Mesenchymal stem cell (in vitro differentiated cells and primary cell): ENCODE measurements around the gene TTC16.
A peak's percentile ranks its signal among the peaks of the same experiment; 100 is the strongest.

Source experiments
- DNase-seq: peaks from one replicate; pipeline ENCODE4 v3.0.0-alpha.2; 2013
- H2AFZ ChIP-seq: one replicate; pipeline ENCODE4 v1.6.1; 2013; ENCODE audit warnings: low read depth, mild to moderate bottlenecking, control low read depth, inconsistent platforms, low read length, moderate library complexity
- H2AK5ac ChIP-seq: 2 replicates; pipeline ENCODE4 v1.6.1; 2013; ENCODE audit warnings: low read length, moderate library complexity, mild to moderate bottlenecking, inconsistent platforms; ENCODE audit not compliant: severe bottlenecking
- H2BK120ac ChIP-seq: one replicate; pipeline ENCODE4 v1.6.1; 2013; ENCODE audit warnings: low read depth, mild to moderate bottlenecking, inconsistent platforms, low read length, moderate library complexity
- H2BK12ac ChIP-seq, 2 experiments: one replicate each; pipeline ENCODE4 v1.6.1; 2013; ENCODE audit warnings: inconsistent platforms in 2 of 2, low read length in 2 of 2, mild to moderate bottlenecking in 2 of 2, moderate library complexity in 2 of 2, control low read depth in 1 of 2
- H2BK15ac ChIP-seq: one replicate; pipeline ENCODE4 v1.6.1; 2013; ENCODE audit warnings: mild to moderate bottlenecking, low read depth, inconsistent platforms; ENCODE audit not compliant: poor library complexity, severe bottlenecking
- H2BK5ac ChIP-seq: 2 replicates; pipeline ENCODE4 v1.6.1; 2013; ENCODE audit warnings: low read depth, mild to moderate bottlenecking, low read length, control low read depth, inconsistent platforms; ENCODE audit not compliant: poor library complexity, severe bottlenecking
- H3K14ac ChIP-seq, 2 experiments: one replicate each; pipeline ENCODE4 v1.6.1; 2013; ENCODE audit warnings: inconsistent platforms in 2 of 2, low read length in 2 of 2, control low read depth in 1 of 2, mild to moderate bottlenecking in 1 of 2, moderate library complexity in 1 of 2
- H3K18ac ChIP-seq, 2 experiments: one replicate each; pipeline ENCODE4 v1.6.1; 2013; ENCODE audit warnings: inconsistent platforms in 2 of 2, low read length in 2 of 2, control low read depth in 1 of 2, low read depth in 1 of 2, mild to moderate bottlenecking in 1 of 2
- H3K23ac ChIP-seq, 2 experiments: one replicate each; pipeline ENCODE4 v1.6.1; 2013; ENCODE audit warnings: inconsistent platforms in 2 of 2, low read length in 2 of 2, mild to moderate bottlenecking in 2 of 2, moderate library complexity in 2 of 2, control low read depth in 1 of 2
- H3K27ac ChIP-seq: 2 replicates; pipeline ENCODE4 v1.5.1; 2013; ENCODE audit warnings: mild to moderate bottlenecking, moderate library complexity, low read length, control low read depth, inconsistent platforms; ENCODE audit not compliant: poor library complexity, severe bottlenecking
- H3K27me3 ChIP-seq, 2 experiments: 2 replicates each; pipeline versions ENCODE4 v1.6.1 to v1.7.0; 2013; ENCODE audit warnings: low read length in 2 of 2, mild to moderate bottlenecking in 2 of 2, moderate library complexity in 2 of 2, control low read depth in 1 of 2, inconsistent platforms in 1 of 2; ENCODE audit not compliant: control insufficient read depth in 1 of 2, insufficient read depth in 1 of 2
- H3K36me3 ChIP-seq, 2 experiments: 2 replicates each; pipeline versions ENCODE4 v1.6.1 to v1.7.0; 2013; ENCODE audit warnings: low read length in 2 of 2, control low read depth in 1 of 2, inconsistent platforms in 1 of 2, low read depth in 1 of 2, mild to moderate bottlenecking in 1 of 2; ENCODE audit not compliant: insufficient read depth in 2 of 2, control insufficient read depth in 1 of 2
- H3K4ac ChIP-seq, 2 experiments: one replicate each; pipeline ENCODE4 v1.6.1; 2013; ENCODE audit warnings: inconsistent platforms in 2 of 2, low read length in 2 of 2, mild to moderate bottlenecking in 2 of 2, moderate library complexity in 2 of 2, control low read depth in 1 of 2, low read depth in 1 of 2
- H3K4me1 ChIP-seq: 2 replicates; pipeline ENCODE4 v1.6.1; 2013; ENCODE audit warnings: low read depth, low read length, control low read depth; ENCODE audit not compliant: control insufficient read depth, insufficient read depth
- H3K4me2 ChIP-seq: 2 replicates; pipeline ENCODE4 v1.6.1; 2013; ENCODE audit warnings: low read length, mild to moderate bottlenecking, inconsistent platforms; ENCODE audit not compliant: poor library complexity, severe bottlenecking
- H3K4me3 ChIP-seq, 2 experiments: 2 replicates each; pipeline versions ENCODE4 v1.5.1 to v1.7.0; 2013; ENCODE audit warnings: low read length in 2 of 2, mild to moderate bottlenecking in 2 of 2, control low read depth in 1 of 2, low read depth in 1 of 2; ENCODE audit not compliant: insufficient read depth in 1 of 2
- H3K79me1 ChIP-seq: replicated peaks from 2 replicates; pipeline ENCODE4 v1.6.1; 2013; ENCODE audit warnings: mild to moderate bottlenecking, control low read depth, low read length, inconsistent platforms; ENCODE audit not compliant: poor library complexity, severe bottlenecking
- H3K9ac ChIP-seq: 2 replicates; pipeline ENCODE4 v1.7.0; 2013; ENCODE audit warnings: mild to moderate bottlenecking, low read length, moderate library complexity
- H3K9me3 ChIP-seq: 2 replicates; pipeline ENCODE4 v1.7.0; 2013; ENCODE audit warnings: mild to moderate bottlenecking, low read length; ENCODE audit not compliant: control insufficient read depth
- H4K8ac ChIP-seq: one replicate; pipeline ENCODE4 v1.6.1; 2013; ENCODE audit warnings: inconsistent platforms, mild to moderate bottlenecking, low read length, moderate library complexity
- H4K91ac ChIP-seq: one replicate; pipeline ENCODE4 v1.6.1; 2013; ENCODE audit warnings: mild to moderate bottlenecking, low read length, inconsistent platforms
- WGBS: methylation state at CpG from one replicate; pipeline ENCODE4 v1.1.7; 2013; ENCODE audit warnings: mixed read lengths; 5-methylcytosine and 5-hydroxymethylcytosine counted together

Gene TTC16

DNA sequence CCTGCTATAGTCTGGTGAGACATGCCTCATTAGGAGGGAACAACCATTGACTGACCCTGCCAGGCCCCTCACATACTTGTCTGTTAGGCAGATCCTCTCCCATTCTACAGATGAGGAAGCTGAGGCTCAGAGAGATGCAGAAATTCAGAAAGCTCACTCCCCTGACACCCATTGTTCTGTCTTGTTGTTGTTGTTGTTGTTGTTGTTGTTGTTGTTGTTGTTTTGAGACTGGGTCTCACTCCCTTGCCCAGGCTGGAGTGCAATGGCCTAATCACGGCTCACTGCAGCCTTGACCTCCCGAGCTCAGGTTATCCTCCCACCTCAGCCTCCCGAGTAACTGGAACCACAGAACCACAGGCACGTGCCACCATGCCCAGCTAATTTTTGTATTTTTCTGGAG lies 22.2 kb upstream of the TTC16 start:
- no peak for DNase-seq
- Histone ChIP-seq H3K14ac (no peak overlapping the region), H3K23ac (no peak overlapping the region), H3K4me2 (no peak overlapping the region), H4K91ac (no peak overlapping the region), H2BK120ac (no peak overlapping the region), H2BK5ac (no peak overlapping the region), H3K9ac (no peak overlapping the region), H2BK12ac (no peak overlapping the region), H2BK15ac (no peak overlapping the region), H3K27ac (no peak overlapping the region), H4K8ac (no peak overlapping the region), H3K4me1 (no peaks in the 10 kb centered on the region), H3K4me3 (no peak overlapping the region), H3K9me3 (no peaks in the 10 kb centered on the region), H2AFZ (no peak overlapping the region), H3K36me3 (peaks cover 42 to 56% of the 10 kb centered on the region in 2 experiments), H3K79me1 (no peaks in the 10 kb centered on the region), H2AK5ac (no peak overlapping the region), H3K4ac (no peak overlapping the region), H3K27me3 (no peaks in the 10 kb centered on the region), H3K18ac (no peak overlapping the region)
- 97% methylated on average over 3 of the region's 4 CpGs for WGBS

DNA sequence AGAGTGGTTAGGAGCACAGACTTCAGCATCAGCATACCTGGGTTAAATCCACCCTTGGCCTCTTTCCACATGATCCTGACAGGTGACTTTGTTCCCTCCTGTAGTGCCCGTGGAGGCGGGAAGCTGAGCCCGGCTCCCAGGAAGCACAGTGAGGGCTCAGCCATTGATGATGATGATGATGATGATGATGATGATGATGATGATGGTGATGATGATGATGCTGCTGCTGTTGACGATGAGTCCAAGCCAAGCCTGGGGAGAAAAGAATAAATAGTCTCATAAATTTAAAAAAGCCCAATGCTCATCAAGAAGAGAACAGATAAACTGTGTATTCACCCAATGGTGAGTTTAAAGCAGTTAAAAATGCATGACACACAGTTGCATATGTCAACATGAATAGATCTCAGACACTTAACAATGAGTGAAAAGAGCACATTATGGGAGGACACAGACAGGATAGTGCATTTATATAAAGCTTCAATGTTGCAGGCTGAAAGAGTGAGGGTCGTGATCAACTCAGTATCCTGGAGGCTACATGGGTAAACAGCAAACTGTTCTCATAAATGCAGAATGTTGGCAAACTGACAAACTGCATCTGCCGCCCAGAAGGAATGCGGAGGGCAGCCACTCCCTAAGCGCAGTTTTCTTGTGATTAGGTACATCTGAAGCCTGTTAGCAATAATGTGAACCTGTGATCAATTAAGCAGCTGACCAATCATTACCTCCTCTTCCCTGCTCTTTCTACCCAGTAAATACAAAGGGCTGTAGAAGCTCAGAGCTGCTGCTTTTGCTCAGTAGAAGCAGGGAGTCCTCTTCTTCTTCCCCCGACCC lies 20.8 kb upstream of the TTC16 start:
- Histone ChIP-seq H2BK12ac (no peak overlapping the region), H2AK5ac (no peak overlapping the region), H2BK5ac (no peak overlapping the region), H2AFZ (no peak overlapping the region), H3K4ac (no peak overlapping the region), H2BK120ac (no peak overlapping the region), H3K23ac (no peak overlapping the region), H3K27me3 (no peaks in the 10 kb centered on the region), H3K9ac (peak overlapping the region; percentile 53), H2BK15ac (no peak overlapping the region), H3K36me3 (peaks cover 31 to 42% of the 10 kb centered on the region in 2 experiments), H3K9me3 (no peaks in the 10 kb centered on the region), H3K4me1 (peaks cover 3% of the 10 kb centered on the region), H3K4me3 (no peak overlapping the region), H4K8ac (no peak overlapping the region), H3K79me1 (no peaks in the 10 kb centered on the region), H4K91ac (no peak overlapping the region), H3K27ac (no peak overlapping the region), H3K14ac (no peak overlapping the region), H3K18ac (no peak overlapping the region), H3K4me2 (no peak overlapping the region)
- no peak for DNase-seq
- WGBS = 88% methylated on average over 8 of the region's 9 CpGs

DNA sequence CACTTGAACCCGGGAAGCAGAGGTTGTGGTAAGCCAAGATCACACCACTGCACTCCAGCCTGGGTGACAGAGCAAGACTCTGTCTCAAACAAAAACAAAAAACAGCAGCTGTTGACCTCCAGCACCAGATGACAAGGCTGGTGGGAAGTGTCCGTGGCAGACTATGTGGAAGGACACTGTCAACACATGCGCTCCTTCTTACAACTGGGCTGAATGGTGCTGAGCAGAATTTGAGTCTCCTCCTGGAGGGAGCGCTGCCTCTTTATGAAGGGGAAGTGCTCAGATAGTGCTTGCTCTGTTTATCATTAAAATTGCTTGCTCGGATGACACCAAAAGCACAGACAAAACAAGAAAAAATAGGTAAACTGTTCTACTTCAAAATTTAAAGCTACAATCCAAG lies 18.3 kb upstream of the TTC16 start:
- Histone ChIP-seq H3K4me2 (no peak overlapping the region), H3K9ac (no peak overlapping the region), H4K91ac (no peak overlapping the region), H3K27ac (no peak overlapping the region), H3K4ac (no peak overlapping the region), H2AFZ (no peak overlapping the region), H2BK120ac (no peak overlapping the region), H2BK5ac (no peak overlapping the region), H3K4me3 (no peak overlapping the region), H3K36me3 (peaks cover 13 to 18% of the 10 kb centered on the region in 2 experiments), H3K27me3 (no peaks in the 10 kb centered on the region), H3K79me1 (no peaks in the 10 kb centered on the region), H2BK12ac (no peak overlapping the region), H3K9me3 (no peaks in the 10 kb centered on the region), H2AK5ac (no peak overlapping the region), H3K18ac (no peak overlapping the region), H4K8ac (no peak overlapping the region), H3K23ac (peak overlapping the region in 1 of 2 experiments; percentile 14), H3K14ac (no peak overlapping the region), H3K4me1 (peaks cover 3% of the 10 kb centered on the region), H2BK15ac (no peak overlapping the region)
- no peak for DNase-seq
- 82% methylated on average over 4 of the region's 5 CpGs for WGBS

DNA sequence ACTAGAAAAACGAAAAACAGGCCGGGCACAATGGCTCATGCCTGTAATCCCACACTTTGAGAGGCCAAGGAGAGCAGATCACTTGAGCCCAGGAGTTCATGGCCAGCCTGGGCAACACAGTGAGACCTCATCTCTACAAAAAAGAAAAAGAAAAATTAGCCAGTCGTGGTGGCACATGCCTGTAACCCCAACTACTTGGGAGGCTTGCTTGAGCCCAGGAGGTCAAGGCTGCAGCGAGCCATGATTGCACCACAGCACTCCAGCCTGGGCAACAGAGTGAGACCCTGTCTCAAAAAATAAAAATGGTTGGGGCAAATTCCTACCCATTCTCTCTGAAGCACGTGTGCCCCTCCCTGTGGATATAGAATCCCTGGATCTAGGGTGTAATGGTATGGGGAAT lies 17.5 kb upstream of the TTC16 start:
- Histone ChIP-seq H4K91ac (no peak overlapping the region), H3K36me3 (peaks cover 9 to 11% of the 10 kb centered on the region in 2 experiments), H2BK120ac (no peak overlapping the region), H3K4me1 (peaks cover 3% of the 10 kb centered on the region), H3K4me2 (no peak overlapping the region), H4K8ac (no peak overlapping the region), H2BK15ac (no peak overlapping the region), H2BK5ac (no peak overlapping the region), H3K23ac (no peak overlapping the region), H3K4ac (no peak overlapping the region), H3K14ac (no peak overlapping the region), H3K27me3 (peaks cover 0 to under 1% of the 10 kb centered on the region in 2 experiments), H2AK5ac (no peak overlapping the region), H3K18ac (no peak overlapping the region), H3K9me3 (no peaks in the 10 kb centered on the region), H3K79me1 (no peaks in the 10 kb centered on the region), H3K9ac (no peak overlapping the region), H3K27ac (no peak overlapping the region), H2BK12ac (no peak overlapping the region), H2AFZ (no peak overlapping the region), H3K4me3 (no peak overlapping the region)
- WGBS = 94% methylated on average over 4 of the region's 5 CpGs
- no peak for DNase-seq
